ENCODE results near the gene ZDHHC14.

ZDHHC14 gene

DNA sequence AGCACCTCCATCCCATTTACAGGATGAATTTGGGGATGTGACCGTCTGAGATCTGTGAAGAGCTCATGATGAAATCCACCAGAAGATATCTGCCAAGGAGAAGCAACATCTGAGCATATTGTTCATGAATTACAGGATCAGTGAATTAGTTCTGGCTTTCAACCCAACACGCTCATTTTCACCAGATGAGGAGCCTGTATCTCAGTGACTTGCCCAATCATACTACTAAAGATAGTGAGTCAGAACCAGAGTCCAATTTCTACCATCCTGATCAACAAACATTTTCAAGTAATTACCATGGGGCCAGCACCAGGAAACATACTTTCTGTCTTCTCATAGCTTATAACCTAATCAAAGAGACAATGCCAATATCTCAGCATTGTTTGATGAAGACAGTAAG is 116.6 kb downstream of the ZDHHC14 start:
- Histone ChIP-seq H3K4me1 (ENCODE audit: control insufficient read depth, insufficient read depth, low read length) (no peaks in the 10 kb centered on the region), H3K27me3 (ENCODE audit: control insufficient read depth, insufficient read depth, low read length) (no peaks in the 10 kb centered on the region), H3K27ac (ENCODE audit: low read depth, low read length) (no peak overlapping the region), H3K9ac (ENCODE audit: low read length) (no peak overlapping the region), H3K4me3 (ENCODE audit: low read length) (no peak overlapping the region), H3K36me3 (ENCODE audit: control insufficient read depth, insufficient read depth, low read length) (no peaks in the 10 kb centered on the region)

DNA sequence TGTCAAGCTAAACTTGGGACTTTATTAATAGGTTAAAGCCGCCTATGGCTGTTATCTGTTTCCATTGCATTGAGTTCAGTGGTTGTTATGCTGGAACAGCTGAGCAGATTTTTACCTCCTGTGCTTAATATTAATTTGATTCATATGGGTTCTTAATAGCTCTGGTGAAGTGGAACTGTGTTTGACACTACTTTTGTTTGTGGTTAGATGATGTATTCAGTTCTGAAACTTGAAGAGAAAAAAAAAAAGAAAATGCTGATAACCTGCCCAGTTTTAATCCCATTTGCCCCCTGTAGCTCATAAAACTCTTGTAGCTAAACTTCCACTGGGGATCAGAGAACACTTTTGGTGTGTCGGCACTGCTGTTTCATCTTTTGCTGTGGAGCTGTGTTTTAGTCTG is 117.8 kb downstream of the ZDHHC14 start:
- Histone ChIP-seq H3K27me3 (ENCODE audit: control insufficient read depth, insufficient read depth, low read length) (no peaks in the 10 kb centered on the region), H3K27ac (ENCODE audit: low read depth, low read length) (no peak overlapping the region), H3K4me3 (ENCODE audit: low read length) (no peak overlapping the region), H3K4me1 (ENCODE audit: control insufficient read depth, insufficient read depth, low read length) (no peaks in the 10 kb centered on the region), H3K9ac (ENCODE audit: low read length) (no peak overlapping the region), H3K36me3 (ENCODE audit: control insufficient read depth, insufficient read depth, low read length) (no peaks in the 10 kb centered on the region)

DNA sequence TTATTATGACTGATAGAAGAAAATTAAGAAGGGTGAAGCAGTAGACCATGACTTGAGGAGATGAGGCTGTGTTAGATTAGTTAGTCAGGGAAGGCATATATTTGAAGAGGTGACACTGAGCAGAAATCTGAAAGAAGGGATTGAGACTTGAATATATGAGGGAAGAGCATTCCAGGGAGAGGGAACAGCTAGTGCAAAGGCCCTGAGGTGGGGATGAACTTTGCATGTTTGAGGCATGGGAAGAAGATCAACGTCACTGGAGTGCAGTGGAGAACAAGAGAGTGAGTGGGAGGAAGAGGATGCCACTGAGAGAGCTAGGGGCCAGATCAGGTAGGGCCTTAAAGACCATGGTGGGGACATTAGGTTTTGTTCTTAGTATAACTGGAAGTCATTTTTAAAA is 119.0 kb downstream of the ZDHHC14 start:
- Histone ChIP-seq H3K27ac (ENCODE audit: low read depth, low read length) (no peak overlapping the region), H3K4me3 (ENCODE audit: low read length) (no peak overlapping the region), H3K4me1 (ENCODE audit: control insufficient read depth, insufficient read depth, low read length) (no peaks in the 10 kb centered on the region), H3K27me3 (ENCODE audit: control insufficient read depth, insufficient read depth, low read length) (no peaks in the 10 kb centered on the region), H3K9ac (ENCODE audit: low read length) (no peak overlapping the region), H3K36me3 (ENCODE audit: control insufficient read depth, insufficient read depth, low read length) (no peaks in the 10 kb centered on the region)

DNA sequence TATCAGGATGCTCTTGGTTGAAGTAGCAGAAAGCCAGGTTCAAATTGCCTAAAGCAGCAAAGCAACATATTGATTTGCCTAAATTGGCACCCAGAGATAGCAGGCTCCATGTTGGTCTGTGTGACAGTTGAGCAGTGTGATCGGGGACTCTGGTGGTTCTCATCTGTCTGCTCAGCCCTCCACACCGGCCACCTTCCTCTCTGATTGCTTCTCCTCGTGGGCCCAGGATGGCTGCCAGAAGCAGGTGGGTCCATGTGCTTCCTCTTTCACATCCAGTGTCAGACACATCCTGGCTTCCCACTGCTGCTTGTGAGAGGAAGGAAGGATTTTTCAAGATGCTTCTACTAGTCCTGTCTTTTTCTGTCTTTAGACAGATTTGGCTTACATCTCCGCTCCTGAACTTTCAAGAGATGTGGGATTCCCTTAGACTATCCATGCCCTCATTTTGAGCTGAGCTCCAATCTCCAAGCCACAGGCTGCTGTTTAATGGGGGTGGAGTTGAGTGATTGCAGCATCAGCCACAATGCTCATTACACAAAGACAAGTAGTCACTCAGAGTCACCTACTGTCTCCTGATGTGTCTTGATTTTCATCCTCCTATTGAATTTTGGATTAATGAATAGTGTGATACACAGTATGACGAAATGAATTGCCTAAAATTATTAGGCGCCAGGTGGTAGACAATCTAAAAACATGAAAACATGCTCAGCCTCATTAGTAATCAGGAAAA is 122.2 kb downstream of the ZDHHC14 start:
- H3K36me3 ChIP-seq (ENCODE audit: control insufficient read depth, insufficient read depth, low read length) = no peaks in the 10 kb centered on the region
- no peaks in the 10 kb centered on the region for H3K27me3 ChIP-seq (ENCODE audit: control insufficient read depth, insufficient read depth, low read length)
- no peak overlapping the region for H3K27ac ChIP-seq (ENCODE audit: low read depth, low read length)
- no peak overlapping the region for H3K9ac ChIP-seq (ENCODE audit: low read length)
- H3K4me3 ChIP-seq (ENCODE audit: low read length) = no peak overlapping the region
- H3K4me1 ChIP-seq (ENCODE audit: control insufficient read depth, insufficient read depth, low read length) = no peaks in the 10 kb centered on the region

DNA sequence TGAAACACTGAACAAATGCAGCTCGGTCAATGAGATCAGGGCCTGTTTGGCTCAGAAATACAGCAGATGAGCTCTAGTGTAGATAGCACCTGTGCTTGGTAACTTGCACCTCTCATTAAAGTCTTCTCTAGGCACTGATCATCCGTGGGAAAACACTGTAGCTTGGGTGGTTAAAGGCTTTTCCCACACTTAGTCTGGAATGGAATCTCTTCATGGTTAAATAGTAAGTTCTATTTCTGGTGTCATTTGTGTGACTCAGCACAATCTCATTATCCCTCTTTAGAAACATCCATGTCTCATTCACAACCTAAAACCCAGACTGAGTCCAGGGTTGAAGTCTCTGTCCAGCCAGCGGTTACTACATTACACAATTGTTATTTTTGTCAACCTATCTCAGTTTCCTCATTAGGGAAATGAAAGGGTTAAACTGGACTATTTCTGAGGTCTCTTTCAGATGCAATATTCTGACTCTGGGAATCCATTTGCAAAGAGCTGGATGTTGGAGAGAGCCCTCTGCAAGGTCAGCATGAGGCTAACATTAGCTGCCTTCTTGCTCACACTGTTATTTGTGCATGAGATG is 125.0 kb downstream of the ZDHHC14 start:
- Histone ChIP-seq H3K27ac (ENCODE audit: low read depth, low read length) (no peak overlapping the region), H3K9ac (ENCODE audit: low read length) (no peak overlapping the region), H3K4me3 (ENCODE audit: low read length) (no peak overlapping the region), H3K36me3 (ENCODE audit: control insufficient read depth, insufficient read depth, low read length) (no peaks in the 10 kb centered on the region), H3K4me1 (ENCODE audit: control insufficient read depth, insufficient read depth, low read length) (no peaks in the 10 kb centered on the region), H3K27me3 (ENCODE audit: control insufficient read depth, insufficient read depth, low read length) (no peaks in the 10 kb centered on the region)

DNA sequence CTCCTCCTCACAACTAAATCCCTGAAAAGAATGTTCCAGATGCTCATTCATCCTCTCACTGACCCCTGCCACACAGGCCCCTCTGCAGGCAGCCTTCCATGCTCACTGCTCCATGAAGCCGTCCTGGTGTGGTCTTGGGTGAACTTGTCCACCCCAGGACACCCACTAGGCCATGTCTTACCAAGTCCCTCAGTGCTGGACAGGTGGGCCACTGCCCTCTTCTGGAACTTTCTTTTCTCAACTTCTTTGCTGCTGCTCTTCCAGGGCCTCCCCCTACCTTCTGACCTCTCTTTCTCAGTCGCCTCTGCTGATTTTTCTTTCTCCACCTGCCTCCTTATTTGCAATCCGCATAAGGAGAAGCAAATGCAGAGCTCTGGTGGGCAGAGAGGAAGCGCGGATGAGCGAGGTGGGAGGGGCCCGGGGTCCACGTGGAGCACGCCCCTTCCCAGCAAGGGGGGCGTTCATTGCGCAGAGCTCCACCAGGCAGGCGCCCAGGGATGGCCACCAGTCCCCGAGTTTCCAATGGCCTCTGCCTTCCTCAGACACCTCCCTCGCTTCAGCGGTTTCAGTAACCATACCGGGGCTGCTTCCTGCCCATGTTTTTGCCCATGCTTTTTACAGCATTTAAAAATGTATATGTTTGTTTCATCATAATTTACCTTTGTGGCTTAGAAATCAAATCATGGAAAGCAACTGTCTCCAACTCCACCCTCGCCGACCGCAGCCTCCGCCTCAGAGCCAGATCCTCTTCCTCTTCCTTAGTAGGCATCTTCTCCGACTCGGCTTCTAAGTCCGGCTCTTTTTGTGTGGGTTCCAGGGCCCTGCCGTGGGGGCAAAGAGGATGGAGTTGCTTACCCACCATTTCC is 129.6 kb downstream of the ZDHHC14 start:
- Histone ChIP-seq H3K4me1 (ENCODE audit: control insufficient read depth, insufficient read depth, low read length) (no peaks in the 10 kb centered on the region), H3K4me3 (ENCODE audit: low read length) (no peak overlapping the region), H3K36me3 (ENCODE audit: control insufficient read depth, insufficient read depth, low read length) (no peaks in the 10 kb centered on the region), H3K27ac (ENCODE audit: low read depth, low read length) (no peak overlapping the region), H3K9ac (ENCODE audit: low read length) (no peak overlapping the region), H3K27me3 (ENCODE audit: control insufficient read depth, insufficient read depth, low read length) (no peaks in the 10 kb centered on the region)

DNA sequence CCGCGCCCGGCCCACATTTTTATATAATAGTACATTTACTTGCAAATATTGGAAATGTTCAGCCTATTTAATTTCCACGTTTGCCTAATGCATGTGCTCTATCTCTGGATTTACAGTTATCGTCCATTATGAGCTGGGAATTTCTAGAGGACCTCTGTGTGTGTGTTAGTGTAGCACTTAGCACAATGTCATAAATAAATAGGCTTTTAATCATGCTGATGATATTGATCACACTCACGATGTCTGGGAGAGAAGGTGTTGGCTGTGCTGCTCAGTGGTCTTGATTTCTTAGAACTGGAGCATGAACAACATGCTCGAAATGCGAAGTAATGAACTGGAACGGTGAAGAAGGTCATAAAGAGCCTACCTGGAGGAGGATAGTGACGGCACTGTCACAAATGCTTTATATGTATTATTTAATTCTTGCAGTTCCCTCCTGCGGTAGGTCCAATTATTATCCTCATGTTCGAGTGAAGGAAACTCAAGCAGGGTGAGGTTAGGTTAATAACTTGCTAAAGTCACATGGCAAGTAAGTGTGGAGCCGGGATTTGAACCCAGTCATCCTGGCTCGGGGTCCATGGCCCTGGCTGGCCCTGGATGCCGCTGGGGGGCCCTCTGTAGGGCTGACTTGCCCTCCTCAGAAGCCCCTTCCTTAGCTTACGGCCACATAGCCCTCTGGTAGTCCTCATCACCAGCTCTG is 130.8 kb downstream of the ZDHHC14 start:
- Histone ChIP-seq H3K36me3 (ENCODE audit: control insufficient read depth, insufficient read depth, low read length) (no peaks in the 10 kb centered on the region), H3K4me1 (ENCODE audit: control insufficient read depth, insufficient read depth, low read length) (no peaks in the 10 kb centered on the region), H3K27me3 (ENCODE audit: control insufficient read depth, insufficient read depth, low read length) (no peaks in the 10 kb centered on the region), H3K9ac (ENCODE audit: low read length) (no peak overlapping the region), H3K4me3 (ENCODE audit: low read length) (no peak overlapping the region), H3K27ac (ENCODE audit: low read depth, low read length) (no peak overlapping the region)

DNA sequence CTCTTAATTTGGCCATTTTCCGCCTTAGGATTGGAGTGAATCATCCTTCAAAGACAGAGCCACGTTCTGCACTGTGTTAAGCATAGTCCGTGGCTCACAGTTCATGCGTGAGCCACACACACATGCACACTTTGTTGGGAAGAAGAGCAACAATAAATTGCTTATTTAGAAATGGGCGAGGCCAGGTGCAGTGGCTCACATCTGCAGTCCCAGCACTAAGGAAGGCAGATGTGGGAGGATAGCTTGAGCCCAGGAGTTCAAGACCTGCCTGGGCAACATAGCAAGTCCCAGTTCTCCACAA is 131.3 kb downstream of the ZDHHC14 start:
- no peak overlapping the region for H3K27ac ChIP-seq (ENCODE audit: low read depth, low read length)
- no peak overlapping the region for H3K9ac ChIP-seq (ENCODE audit: low read length)
- H3K27me3 ChIP-seq (ENCODE audit: control insufficient read depth, insufficient read depth, low read length) = no peaks in the 10 kb centered on the region
- no peak overlapping the region for H3K4me3 ChIP-seq (ENCODE audit: low read length)
- no peaks in the 10 kb centered on the region for H3K4me1 ChIP-seq (ENCODE audit: control insufficient read depth, insufficient read depth, low read length)
- H3K36me3 ChIP-seq (ENCODE audit: control insufficient read depth, insufficient read depth, low read length) = no peaks in the 10 kb centered on the region

DNA sequence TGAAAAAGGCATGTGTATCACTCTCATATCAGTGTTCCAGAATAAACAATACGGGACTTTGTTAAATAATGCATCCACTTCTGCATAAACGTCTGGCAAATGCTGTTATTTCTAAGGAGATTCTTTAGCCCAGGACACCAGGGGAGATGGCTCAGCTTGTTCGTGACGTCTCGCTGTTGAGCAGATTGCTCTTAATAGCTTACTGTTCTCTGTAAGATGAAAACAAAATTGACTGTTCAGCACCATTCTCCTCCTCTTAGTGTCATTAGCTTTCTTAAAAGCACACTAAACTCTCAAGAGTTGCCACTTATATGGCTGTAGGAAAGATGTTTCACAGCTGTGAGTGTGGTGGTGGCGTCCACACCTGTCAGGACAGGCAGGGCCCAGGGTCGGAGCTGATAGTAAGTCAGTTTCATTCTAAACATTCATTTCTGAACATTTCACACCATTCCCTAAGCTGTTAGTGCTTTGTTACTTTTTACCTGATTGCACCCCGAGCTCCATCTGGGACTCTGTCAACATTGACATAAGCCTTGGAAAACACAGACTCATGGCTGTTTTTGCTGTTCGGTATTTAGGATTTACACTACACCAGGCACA is 132.1 kb downstream of the ZDHHC14 start:
- Histone ChIP-seq H3K36me3 (ENCODE audit: control insufficient read depth, insufficient read depth, low read length) (no peaks in the 10 kb centered on the region), H3K27ac (ENCODE audit: low read depth, low read length) (no peak overlapping the region), H3K4me3 (ENCODE audit: low read length) (no peak overlapping the region), H3K4me1 (ENCODE audit: control insufficient read depth, insufficient read depth, low read length) (no peaks in the 10 kb centered on the region), H3K9ac (ENCODE audit: low read length) (no peak overlapping the region), H3K27me3 (ENCODE audit: control insufficient read depth, insufficient read depth, low read length) (no peaks in the 10 kb centered on the region)

DNA sequence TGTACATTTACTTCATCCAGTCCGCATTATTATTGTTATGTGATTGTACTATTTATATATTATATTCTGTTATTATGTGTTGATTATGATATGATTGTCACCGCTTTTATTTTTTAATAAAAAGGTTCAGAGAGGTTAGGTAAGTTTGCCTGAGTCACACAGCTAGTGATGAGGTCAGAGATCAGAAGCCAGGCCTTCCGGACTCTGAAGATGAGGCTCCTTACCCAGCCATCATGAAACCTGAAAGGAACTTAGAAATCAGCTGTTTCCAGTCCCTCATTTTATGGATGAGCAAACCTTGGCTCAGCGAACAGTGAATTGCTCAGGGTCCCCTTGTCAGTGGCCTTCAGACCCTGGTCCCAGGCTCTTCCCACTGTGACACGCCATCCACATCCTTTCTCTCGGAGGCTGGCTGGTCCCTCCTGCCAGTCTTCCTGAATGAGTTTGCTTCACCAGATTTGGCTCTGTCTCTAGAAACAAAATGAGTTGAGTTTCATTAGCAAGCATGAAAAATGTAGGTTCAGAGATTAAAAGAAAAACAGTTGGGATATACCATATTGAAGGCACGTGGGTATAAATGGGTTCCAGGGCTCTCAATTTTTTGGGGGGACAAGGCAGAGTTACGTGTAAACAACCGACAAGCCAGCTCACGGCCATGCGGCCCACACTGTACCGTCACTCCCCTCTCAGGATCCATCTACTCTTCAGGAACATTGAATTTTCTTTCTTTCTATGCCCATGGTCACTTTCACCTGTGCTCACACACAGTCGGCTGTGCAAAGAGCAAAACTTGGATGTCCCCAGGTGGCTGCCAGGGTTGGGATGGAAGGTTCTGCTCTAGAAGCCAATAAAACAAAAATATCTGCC is 132.9 kb downstream of the ZDHHC14 start:
- Histone ChIP-seq H3K27me3 (ENCODE audit: control insufficient read depth, insufficient read depth, low read length) (no peaks in the 10 kb centered on the region), H3K27ac (ENCODE audit: low read depth, low read length) (no peak overlapping the region), H3K36me3 (ENCODE audit: control insufficient read depth, insufficient read depth, low read length) (no peaks in the 10 kb centered on the region), H3K9ac (ENCODE audit: low read length) (no peak overlapping the region), H3K4me3 (ENCODE audit: low read length) (no peak overlapping the region), H3K4me1 (ENCODE audit: control insufficient read depth, insufficient read depth, low read length) (no peaks in the 10 kb centered on the region)

DNA sequence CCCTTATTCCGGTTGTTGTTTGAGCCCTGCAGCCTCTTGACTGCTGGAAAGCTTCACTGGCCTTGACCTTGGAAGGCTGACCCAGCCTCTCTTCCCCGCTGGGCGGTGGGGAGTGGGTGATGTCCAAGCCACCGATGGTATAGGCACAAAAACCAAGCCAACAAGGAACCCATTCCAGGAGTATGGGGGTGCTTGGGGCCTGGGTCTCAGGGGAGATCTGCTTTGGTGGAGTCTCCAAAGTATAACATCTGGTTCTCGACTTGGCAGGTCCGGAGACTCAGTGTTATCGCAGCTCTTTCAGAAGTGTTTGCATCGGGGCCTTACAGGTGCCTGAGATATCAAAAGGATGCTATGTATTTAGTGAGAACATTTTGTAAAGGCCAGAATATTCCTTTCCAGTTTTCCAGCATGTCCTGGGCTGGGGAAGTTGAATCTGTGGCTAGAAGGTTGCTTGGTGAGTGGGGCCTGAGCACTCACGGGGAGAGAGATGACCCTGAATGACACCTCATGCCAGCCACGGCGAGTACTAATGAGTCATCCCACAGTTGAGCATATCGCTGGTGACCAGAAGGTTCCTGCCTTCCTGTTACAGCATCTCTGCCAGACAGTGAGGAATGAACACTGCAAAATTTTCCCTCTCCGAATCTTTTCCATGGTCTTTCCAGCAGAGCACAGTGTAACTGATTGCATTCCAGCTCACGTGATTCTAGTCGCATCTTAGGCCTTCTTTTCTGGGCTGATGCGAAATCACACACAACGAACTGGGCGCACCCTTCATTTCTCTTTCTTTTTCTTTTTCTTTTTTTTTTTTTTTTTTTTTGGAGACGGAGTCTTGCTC is 133.9 kb downstream of the ZDHHC14 start:
- Histone ChIP-seq H3K36me3 (ENCODE audit: control insufficient read depth, insufficient read depth, low read length) (no peaks in the 10 kb centered on the region), H3K4me1 (ENCODE audit: control insufficient read depth, insufficient read depth, low read length) (no peaks in the 10 kb centered on the region), H3K27ac (ENCODE audit: low read depth, low read length) (no peak overlapping the region), H3K27me3 (ENCODE audit: control insufficient read depth, insufficient read depth, low read length) (no peaks in the 10 kb centered on the region), H3K9ac (ENCODE audit: low read length) (no peak overlapping the region), H3K4me3 (ENCODE audit: low read length) (no peak overlapping the region)
